ENCODE results near the gene HYCC1. TPM values are rescaled to one million over a fixed set of nuclear protein-coding genes. Genes with fewer than 3 reads are reported as not detected.
"Not testable (repeated sequence)": the region's sequence is repeated elsewhere in the genome, so short reads cannot be mapped to it uniquely, and the experiment has no call there.

Gene HYCC1
- total RNA-seq, 1 donor from 2014 or later = 93.8 TPM

DNA sequence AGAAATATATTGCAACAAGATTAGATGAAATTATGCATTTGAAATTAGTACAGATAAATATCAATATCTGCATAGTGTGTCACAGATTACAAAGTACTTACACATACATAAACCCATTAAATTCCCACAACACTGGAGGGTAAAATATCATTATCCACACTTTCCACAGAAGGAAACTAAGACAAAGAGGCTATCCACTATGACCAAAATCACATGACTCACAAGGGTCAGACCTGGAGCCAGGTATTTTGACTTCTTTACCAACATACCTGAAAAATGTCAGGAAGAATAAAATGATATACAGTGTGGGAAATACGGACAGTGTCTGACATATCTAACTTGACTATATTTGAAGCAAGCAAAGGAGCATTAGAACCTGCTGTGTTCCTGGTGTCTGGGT, 34.1 kb downstream of the HYCC1 start:
- DNase-seq (ENCODE audit: low spot score) = no peak
- Mint-ChIP-seq H3K27me3 (ENCODE audit: unreplicated experiment) (no peaks in the 10 kb centered on the region), H3K27ac (ENCODE audit: unreplicated experiment) (no peak overlapping the region), H3K4me3 (ENCODE audit: unreplicated experiment) (no peak overlapping the region), H3K36me3 (ENCODE audit: low read depth, unreplicated experiment) (peaks cover 3% of the 10 kb centered on the region), H3K4me1 (ENCODE audit: unreplicated experiment) (no peaks in the 10 kb centered on the region), H3K9me3 (ENCODE audit: unreplicated experiment) (no peaks in the 10 kb centered on the region)
- TF ChIP-seq, protein P1, sequence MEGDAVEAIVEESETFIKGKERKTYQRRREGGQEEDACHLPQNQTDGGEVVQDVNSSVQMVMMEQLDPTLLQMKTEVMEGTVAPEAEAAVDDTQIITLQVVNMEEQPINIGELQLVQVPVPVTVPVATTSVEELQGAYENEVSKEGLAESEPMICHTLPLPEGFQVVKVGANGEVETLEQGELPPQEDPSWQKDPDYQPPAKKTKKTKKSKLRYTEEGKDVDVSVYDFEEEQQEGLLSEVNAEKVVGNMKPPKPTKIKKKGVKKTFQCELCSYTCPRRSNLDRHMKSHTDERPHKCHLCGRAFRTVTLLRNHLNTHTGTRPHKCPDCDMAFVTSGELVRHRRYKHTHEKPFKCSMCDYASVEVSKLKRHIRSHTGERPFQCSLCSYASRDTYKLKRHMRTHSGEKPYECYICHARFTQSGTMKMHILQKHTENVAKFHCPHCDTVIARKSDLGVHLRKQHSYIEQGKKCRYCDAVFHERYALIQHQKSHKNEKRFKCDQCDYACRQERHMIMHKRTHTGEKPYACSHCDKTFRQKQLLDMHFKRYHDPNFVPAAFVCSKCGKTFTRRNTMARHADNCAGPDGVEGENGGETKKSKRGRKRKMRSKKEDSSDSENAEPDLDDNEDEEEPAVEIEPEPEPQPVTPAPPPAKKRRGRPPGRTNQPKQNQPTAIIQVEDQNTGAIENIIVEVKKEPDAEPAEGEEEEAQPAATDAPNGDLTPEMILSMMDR (IDR thresholded peaks at IDR 0.05; ENCODE audit: unreplicated experiment) = no peak

DNA sequence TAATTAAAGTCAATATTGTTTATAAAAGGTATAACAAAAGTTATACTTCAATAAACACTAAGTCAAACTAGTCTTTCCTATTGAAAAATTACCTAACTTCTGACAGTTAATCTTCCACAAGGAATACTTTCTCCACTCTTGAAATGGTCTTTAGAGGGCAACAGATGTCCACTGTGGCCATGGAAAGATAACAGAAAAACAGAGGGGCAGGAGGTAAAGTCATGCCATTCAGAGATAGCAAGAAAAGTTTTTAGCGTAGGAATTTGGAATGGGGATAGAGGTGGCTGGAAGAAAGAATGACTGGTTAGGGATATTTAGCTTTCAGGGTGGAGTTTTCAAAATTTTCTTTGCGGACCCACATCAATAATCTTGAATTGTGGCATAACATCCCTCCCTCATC, 34.7 kb downstream of the HYCC1 start:
- TF ChIP-seq, protein P1 (IDR thresholded peaks at IDR 0.05; ENCODE audit: unreplicated experiment) = no peak

DNA sequence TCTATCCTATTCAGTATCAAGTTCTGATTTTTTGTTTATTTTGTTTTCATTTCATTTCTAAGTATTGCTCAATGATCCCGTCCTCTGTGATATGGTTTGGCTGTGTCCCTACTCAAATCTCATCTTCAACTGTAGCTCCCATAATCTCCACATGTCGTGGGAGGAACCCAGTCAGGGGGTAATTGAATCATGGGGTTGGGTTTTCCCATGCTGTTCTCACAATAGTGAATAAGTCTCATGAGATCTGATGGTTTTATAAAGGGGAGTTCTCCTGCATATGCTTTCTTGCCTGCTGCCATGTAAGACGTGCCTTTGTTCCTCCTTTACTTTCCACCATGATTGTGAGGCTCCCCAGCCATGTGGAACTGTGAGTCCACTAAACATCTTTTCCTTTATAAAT, 39.3 kb downstream of the HYCC1 start:
- not testable (repeated sequence) for H3K9me3 Mint-ChIP-seq (ENCODE audit: unreplicated experiment); H3K4me3 Mint-ChIP-seq (ENCODE audit: unreplicated experiment); DNase-seq (ENCODE audit: low spot score); H3K4me1 Mint-ChIP-seq (ENCODE audit: unreplicated experiment); H3K36me3 Mint-ChIP-seq (ENCODE audit: low read depth, unreplicated experiment); H3K27me3 Mint-ChIP-seq (ENCODE audit: unreplicated experiment); H3K27ac Mint-ChIP-seq (ENCODE audit: unreplicated experiment)

More for the DNA sequence above, 34.7 kb downstream of the HYCC1 start:
- Mint-ChIP-seq H3K36me3 (ENCODE audit: low read depth, unreplicated experiment) (peaks cover 4% of the 10 kb centered on the region), H3K4me3 (ENCODE audit: unreplicated experiment) (no peak overlapping the region), H3K27ac (ENCODE audit: unreplicated experiment) (no peak overlapping the region), H3K4me1 (ENCODE audit: unreplicated experiment) (no peaks in the 10 kb centered on the region), H3K27me3 (ENCODE audit: unreplicated experiment) (no peaks in the 10 kb centered on the region), H3K9me3 (ENCODE audit: unreplicated experiment) (no peaks in the 10 kb centered on the region)
- no peak for DNase-seq (ENCODE audit: low spot score)

DNA sequence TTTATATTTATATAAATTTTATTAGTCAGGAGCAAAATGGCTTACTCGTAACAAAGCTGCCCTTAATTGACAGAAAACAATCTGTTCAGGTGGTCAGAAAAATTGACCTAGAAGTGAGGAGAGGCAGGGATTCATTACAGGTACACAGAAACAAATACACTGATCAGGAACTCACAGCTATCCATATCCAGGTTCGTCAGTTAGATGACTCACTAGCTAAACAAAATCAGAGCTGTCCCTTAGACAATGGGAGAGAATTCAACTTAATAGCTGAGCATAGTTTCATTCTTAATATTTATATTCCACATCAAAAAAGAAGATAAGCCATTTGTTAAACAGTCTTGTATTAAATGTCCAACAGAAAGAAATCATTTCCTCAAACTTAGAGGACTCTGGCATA, 41.7 kb downstream of the HYCC1 start:
- no peak overlapping the region for H3K27ac Mint-ChIP-seq (ENCODE audit: unreplicated experiment)
- peaks cover 2% of the 10 kb centered on the region for H3K4me1 Mint-ChIP-seq (ENCODE audit: unreplicated experiment)
- TF ChIP-seq, protein P1 (IDR thresholded peaks at IDR 0.05; ENCODE audit: unreplicated experiment) = no peak

DNA sequence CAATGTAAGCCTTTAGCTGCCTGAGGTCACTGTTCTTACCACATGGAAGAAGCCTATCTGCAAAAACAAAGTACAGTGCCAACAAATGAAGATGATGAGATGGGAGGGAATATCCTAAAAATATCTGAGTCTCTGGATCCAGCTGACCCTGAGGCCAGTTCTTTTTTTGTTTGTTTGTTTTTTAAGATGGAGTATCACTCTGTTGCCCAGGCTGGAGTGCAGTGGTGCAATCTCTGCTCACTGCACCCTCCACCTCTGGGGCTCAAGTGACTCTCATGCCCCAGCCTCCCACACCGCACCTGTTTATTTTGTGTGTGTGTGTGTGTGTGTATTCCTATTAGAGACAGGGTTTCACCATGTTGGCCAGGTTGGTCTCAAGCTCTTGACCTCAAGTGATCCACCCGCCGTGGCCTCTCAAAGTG, 44.9 kb downstream of the HYCC1 start:
- Mint-ChIP-seq H3K27ac (ENCODE audit: unreplicated experiment) (no peak overlapping the region), H3K4me3 (ENCODE audit: unreplicated experiment) (no peak overlapping the region), H3K9me3 (ENCODE audit: unreplicated experiment) (no peaks in the 10 kb centered on the region), H3K36me3 (ENCODE audit: low read depth, unreplicated experiment) (peaks cover 4% of the 10 kb centered on the region), H3K27me3 (ENCODE audit: unreplicated experiment) (no peaks in the 10 kb centered on the region), H3K4me1 (ENCODE audit: unreplicated experiment) (peaks cover 2% of the 10 kb centered on the region)
- TF ChIP-seq, protein P1 (IDR thresholded peaks at IDR 0.05; ENCODE audit: unreplicated experiment) = no peak
- no peak for DNase-seq (ENCODE audit: low spot score)

More for the DNA sequence above, 41.7 kb downstream of the HYCC1 start:
- DNase-seq (ENCODE audit: low spot score) = no peak
- Mint-ChIP-seq H3K36me3 (ENCODE audit: low read depth, unreplicated experiment) (peaks cover 8% of the 10 kb centered on the region), H3K4me3 (ENCODE audit: unreplicated experiment) (no peak overlapping the region), H3K27me3 (ENCODE audit: unreplicated experiment) (no peaks in the 10 kb centered on the region), H3K9me3 (ENCODE audit: unreplicated experiment) (no peaks in the 10 kb centered on the region)

Other genes starting within 250 kb of the HYCC1 start
- gene TOMM7, start 191.3 kb downstream of the HYCC1 start, total RNA-seq (ENCODE audit: unreplicated experiment) = 191 TPM
- 44.8 TPM for gene KLHL7, start 91.7 kb upstream of the HYCC1 start, total RNA-seq (ENCODE audit: unreplicated experiment)
- 32.4 TPM for gene NUP42, start 167.9 kb upstream of the HYCC1 start, total RNA-seq (ENCODE audit: unreplicated experiment)
- gene GPNMB, start 232.6 kb upstream of the HYCC1 start, total RNA-seq (ENCODE audit: unreplicated experiment) = 0.49 TPM

Measured in endothelial cell (in vitro differentiated cells).